ENCODE data around the gene C3orf20. TPM values are rescaled to one million over a fixed set of nuclear protein-coding genes. Genes with fewer than 3 reads are reported as not detected.

The C3orf20 gene
- total RNA-seq, 1 donor = 0.21 TPM

DNA sequence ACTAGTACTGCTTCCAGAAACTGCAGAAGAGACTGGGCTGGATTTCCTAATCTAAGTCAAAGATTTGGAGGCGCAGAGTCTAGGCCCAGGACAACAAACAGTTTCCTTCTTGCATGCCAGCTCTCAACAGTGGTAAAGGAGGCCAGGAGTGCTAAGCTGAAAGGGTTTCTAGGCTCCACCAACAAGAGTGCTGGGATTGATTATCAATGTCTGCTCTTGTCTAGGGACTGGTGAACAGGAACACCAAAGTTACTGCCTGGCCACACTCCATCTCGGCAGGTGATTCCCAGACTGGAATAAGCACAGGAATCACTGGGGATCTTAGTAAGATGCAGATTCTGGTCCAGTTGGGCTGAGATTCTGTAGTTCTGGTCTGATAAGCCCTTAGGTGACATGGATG lies 121.1 kb downstream of the C3orf20 start:
- H3K4me1 ChIP-seq (ENCODE audit: insufficient read depth, low read length) = no peaks in the 10 kb centered on the region
- no peak overlapping the region for H3K4me3 ChIP-seq (ENCODE audit: low read length)

DNA sequence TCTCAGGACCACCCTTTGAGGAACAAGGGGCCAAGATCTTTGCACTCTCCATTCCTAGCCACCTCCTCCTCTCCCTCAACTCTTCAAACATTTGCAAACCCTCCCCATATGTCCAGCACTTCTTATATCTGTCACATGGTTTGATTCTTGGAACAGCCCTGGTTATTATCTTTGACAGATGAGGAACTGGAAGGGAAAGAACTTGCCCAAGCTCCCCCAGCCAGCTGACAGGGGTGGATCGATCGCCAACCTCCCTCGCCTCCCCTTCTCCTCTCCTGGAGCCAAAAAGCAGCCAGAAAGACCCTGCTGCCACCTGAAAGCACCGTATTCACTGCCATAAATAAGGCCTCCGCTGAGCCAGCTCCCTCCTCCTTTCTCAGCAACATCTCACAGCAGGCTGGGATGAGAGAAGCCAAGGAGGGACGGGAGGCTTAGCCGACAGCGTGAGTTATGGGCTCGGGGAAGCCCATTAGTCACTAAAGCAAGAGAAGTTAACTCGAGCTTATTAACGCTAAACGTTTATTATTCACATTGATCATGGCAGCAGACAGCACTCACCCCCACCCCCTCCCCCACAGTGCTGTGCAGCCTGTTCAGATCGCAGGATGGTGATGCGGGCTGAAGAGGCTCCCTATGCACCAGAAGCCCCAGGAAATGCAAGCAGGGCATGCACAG lies 121.6 kb downstream of the C3orf20 start:
- H3K9me3 ChIP-seq (ENCODE audit: low read depth, low read length) = no peaks in the 10 kb centered on the region
- no peaks in the 10 kb centered on the region for H3K27me3 ChIP-seq (ENCODE audit: insufficient read depth, low read length)
- no peak overlapping the region for H3K4me3 ChIP-seq (ENCODE audit: low read length)
- no peaks in the 10 kb centered on the region for H3K4me1 ChIP-seq (ENCODE audit: insufficient read depth, low read length)

More for the DNA sequence above, 121.1 kb downstream of the C3orf20 start:
- Histone ChIP-seq H3K9me3 (ENCODE audit: low read depth, low read length) (no peaks in the 10 kb centered on the region), H3K27me3 (ENCODE audit: insufficient read depth, low read length) (no peaks in the 10 kb centered on the region)

DNA sequence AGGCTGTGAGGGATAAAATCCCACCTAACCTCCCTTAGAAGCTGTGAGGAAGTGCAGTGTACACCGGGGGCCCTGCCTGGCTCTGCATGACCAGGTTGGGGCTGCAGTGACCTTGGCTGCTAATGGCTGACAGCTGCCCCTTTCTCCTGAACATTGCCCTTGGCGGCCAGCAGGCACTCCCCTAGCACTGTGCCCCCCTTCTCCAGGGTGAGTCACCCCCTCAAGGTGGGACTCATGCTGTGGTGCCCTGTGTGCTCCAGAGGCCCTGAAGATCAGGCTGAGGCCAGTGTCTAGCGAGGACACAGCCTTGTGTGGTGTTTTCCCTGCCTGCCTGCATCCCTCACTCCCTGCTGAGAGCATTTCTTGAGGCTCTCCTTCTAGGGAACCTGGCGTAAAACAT lies 122.8 kb downstream of the C3orf20 start:
- Histone ChIP-seq H3K27me3 (ENCODE audit: insufficient read depth, low read length) (no peaks in the 10 kb centered on the region), H3K4me3 (ENCODE audit: low read length) (no peak overlapping the region), H3K9me3 (ENCODE audit: low read depth, low read length) (no peaks in the 10 kb centered on the region), H3K4me1 (ENCODE audit: insufficient read depth, low read length) (no peaks in the 10 kb centered on the region)

DNA sequence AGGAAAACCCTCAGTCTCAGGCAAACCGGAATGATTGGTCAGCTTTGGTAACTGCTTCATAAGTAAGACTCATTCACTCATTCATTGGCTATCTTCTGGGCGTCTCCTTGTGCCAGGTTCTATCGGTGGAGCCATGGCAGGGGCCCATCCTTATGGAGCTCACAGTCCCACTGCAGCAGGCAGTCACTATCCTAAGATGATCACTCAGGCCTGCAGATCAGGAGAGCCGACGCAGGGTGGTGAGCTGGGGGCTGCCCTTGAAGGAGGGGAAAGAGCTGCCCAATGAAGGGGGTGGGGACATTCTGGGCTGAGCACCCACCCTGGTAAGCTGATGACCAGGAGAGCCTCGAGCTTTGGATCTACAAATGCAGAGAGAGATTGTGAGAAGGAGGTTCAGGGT lies 123.3 kb downstream of the C3orf20 start:
- no peak overlapping the region for H3K4me3 ChIP-seq (ENCODE audit: low read length)
- no peaks in the 10 kb centered on the region for H3K4me1 ChIP-seq (ENCODE audit: insufficient read depth, low read length)
- H3K27me3 ChIP-seq (ENCODE audit: insufficient read depth, low read length) = no peaks in the 10 kb centered on the region
- no peaks in the 10 kb centered on the region for H3K9me3 ChIP-seq (ENCODE audit: low read depth, low read length)

DNA sequence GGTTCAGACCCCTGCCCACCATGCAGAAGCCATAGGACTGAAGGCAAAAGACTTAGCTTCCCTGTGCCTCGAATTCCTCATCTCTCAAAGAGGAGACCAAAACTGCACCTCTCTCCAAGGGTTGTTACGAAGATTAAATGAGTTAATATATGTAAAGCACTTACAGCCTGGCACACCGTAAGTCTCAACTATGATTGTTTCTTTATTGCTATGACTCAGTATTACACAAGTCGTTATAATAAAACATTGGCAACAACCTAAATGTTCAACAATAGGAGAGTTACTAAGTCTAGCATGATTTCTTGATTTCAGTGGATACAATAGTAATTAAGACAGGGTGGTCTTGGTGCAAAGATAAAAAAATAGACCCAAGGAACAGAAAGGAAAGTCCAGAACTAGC lies 124.2 kb downstream of the C3orf20 start:
- Histone ChIP-seq H3K4me3 (ENCODE audit: low read length) (no peak overlapping the region), H3K4me1 (ENCODE audit: insufficient read depth, low read length) (no peaks in the 10 kb centered on the region), H3K9me3 (ENCODE audit: low read depth, low read length) (no peaks in the 10 kb centered on the region), H3K27me3 (ENCODE audit: insufficient read depth, low read length) (no peaks in the 10 kb centered on the region)

DNA sequence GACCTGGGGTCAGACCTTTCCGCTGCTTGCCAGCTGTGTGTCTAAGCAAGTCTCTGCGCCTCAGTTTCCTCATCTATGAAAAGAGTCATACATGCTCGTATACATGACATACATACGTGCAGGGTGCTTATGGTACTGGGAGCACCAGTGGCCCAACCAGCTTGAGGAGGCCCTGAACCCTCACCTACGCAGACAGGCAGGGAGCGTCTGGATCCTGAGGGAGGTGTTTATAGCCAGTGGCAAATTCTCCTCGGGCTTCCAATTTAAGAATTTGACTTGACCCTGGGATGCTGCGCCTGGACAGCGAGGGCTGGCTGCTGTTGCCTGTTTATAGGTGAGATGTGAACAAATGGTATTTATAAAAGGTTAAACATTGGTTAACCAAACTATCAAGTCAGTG lies 126.1 kb downstream of the C3orf20 start:
- no peaks in the 10 kb centered on the region for H3K9me3 ChIP-seq (ENCODE audit: low read depth, low read length)

DNA sequence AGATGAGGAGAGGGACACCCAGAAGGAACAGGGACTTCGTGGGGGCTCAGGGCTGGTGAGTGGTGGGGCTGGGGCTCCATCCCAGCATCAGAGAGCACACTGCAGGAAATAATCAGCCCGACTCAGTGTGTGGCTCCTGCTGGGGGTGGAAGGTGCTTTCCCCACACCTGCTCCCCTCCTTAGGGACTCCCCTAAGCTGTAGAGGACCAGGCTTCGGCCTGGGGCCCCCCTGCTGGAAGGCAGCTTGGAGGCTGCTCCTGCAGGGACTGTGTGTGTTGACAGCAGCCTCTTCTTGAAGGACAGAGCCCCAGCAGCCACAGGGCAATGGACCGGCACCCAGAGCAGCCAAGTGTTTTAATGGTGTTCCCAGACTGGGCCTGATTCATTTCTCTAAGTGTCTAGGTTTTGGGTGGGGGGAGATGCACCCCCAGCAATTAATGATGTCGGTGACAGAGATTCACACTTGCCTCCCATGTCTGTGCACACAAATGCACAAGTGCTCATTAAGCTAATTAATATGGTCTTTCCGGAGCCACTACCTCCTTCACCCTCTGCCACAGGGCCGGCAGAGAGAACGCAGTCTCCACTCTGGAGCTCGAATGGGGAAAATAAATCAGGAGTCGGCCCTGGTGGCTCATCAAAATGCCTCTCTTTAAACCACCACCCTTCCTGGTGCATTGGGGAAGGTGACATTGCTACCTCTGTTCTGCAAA lies 126.9 kb downstream of the C3orf20 start:
- Histone ChIP-seq H3K4me3 (ENCODE audit: low read length) (no peak overlapping the region), H3K9me3 (ENCODE audit: low read depth, low read length) (no peaks in the 10 kb centered on the region), H3K4me1 (ENCODE audit: insufficient read depth, low read length) (no peaks in the 10 kb centered on the region), H3K27me3 (ENCODE audit: insufficient read depth, low read length) (no peaks in the 10 kb centered on the region)

More for the DNA sequence above, 126.1 kb downstream of the C3orf20 start:
- Histone ChIP-seq H3K4me3 (ENCODE audit: low read length) (no peak overlapping the region), H3K4me1 (ENCODE audit: insufficient read depth, low read length) (no peaks in the 10 kb centered on the region), H3K27me3 (ENCODE audit: insufficient read depth, low read length) (no peaks in the 10 kb centered on the region)

DNA sequence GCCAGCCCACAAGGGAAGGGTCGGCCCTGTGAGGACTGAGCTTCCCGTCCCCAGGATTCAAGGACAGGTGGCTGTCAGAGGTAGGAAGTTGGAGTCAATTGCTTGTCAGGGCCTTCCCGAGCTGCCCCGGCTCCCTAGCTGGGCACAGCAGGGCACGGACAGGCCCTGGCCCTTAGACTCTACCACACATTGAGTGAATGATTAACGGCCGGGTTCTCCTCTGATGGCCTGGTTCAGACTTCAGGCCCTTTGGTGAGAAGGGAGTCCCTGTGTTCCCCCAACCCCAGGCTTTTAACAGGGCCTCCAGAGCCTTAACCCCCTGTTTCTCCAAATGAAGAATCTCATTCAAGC lies 127.4 kb downstream of the C3orf20 start:
- Histone ChIP-seq H3K27me3 (ENCODE audit: insufficient read depth, low read length) (no peaks in the 10 kb centered on the region), H3K4me1 (ENCODE audit: insufficient read depth, low read length) (no peaks in the 10 kb centered on the region), H3K9me3 (ENCODE audit: low read depth, low read length) (no peaks in the 10 kb centered on the region), H3K4me3 (ENCODE audit: low read length) (no peak overlapping the region)

DNA sequence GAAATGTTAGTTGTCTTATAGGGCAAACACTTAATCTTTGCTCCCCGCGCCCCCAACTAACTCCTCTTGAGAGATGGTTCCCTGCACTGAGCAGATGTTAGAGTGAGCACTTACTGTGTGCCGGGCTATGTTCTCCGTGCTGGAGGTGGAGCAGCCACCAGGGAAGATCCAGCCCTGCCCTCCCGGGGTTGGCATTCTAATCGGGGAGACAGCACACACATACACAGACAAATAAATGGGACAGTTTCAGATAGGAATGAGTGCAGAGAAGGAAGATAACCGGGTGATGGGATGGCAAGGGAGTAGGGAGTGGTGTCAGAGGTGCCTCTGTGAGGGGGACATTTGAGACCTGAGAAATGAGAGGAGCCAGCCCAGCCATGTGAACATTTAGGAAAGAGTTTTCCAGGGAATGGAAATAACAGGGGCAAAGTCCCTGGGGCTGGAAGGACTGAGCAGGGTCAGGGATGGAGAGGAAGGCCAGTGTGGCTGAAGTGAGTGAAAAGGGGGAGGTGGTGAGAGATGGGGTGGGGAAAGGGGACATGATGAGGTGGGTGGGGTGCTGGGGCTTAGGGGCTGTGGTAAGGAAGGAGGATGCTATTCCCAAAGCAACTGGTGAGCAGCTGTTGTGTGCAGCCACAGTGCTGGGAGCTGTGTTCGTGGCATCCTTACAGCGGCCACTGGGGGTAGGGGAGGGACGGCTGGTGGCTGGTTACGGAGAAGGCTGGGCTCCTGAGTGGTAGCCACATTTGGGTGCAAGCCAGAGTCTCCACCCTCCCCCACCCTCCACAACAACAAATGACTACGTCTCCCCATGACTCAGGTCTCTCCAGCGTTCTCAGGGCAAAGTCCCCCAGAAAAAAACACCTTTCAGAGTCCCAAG lies 128.4 kb downstream of the C3orf20 start:
- H3K27me3 ChIP-seq (ENCODE audit: insufficient read depth, low read length) = peaks cover 3% of the 10 kb centered on the region
- no peaks in the 10 kb centered on the region for H3K4me1 ChIP-seq (ENCODE audit: insufficient read depth, low read length)
- no peak overlapping the region for H3K4me3 ChIP-seq (ENCODE audit: low read length)
- H3K9me3 ChIP-seq (ENCODE audit: low read depth, low read length) = no peaks in the 10 kb centered on the region

DNA sequence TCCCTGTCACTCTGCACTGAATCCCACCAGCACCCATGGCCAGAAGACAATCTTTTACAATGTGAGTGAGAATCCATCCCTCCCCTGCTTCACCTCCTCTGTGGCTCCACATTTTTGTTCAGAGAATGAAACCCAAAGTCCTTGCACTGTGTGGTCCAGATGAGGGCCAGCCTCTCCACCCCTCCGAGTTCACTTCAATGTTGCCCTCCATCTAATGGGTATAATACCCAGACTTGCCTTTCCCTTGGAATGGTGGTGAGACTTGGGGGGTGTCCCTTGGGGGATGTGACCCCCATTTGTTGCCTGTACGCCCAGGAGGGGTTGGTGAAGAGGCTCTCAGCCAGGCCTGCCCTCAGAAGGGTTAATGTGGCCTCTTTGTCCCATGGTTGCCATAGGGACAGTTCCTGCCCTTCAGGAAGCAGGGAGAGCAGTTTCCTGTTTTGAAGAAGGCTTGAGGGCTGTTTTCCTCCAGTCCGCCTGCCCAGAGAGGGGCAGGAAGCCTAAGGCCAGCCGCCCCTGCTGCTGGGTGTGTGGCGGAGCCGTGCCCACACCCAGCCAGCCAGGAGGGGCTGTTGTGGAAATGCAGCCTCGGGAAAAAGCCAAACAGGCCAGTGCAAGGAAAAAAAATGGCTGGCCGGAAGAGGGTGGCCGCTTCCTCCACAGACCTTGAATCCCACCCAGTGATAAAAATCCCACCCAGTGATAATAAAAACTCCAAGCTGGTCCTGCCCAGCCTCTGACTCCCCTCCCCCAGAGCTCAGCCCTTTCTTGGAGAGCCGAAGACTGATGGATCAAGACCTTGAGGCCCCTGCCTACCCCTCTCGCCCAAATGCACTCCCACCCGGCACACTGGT lies 129.3 kb downstream of the C3orf20 start:
- Histone ChIP-seq H3K4me1 (ENCODE audit: insufficient read depth, low read length) (no peaks in the 10 kb centered on the region), H3K4me3 (ENCODE audit: low read length) (no peak overlapping the region), H3K27me3 (ENCODE audit: insufficient read depth, low read length) (peaks cover 8% of the 10 kb centered on the region), H3K9me3 (ENCODE audit: low read depth, low read length) (no peaks in the 10 kb centered on the region)

DNA sequence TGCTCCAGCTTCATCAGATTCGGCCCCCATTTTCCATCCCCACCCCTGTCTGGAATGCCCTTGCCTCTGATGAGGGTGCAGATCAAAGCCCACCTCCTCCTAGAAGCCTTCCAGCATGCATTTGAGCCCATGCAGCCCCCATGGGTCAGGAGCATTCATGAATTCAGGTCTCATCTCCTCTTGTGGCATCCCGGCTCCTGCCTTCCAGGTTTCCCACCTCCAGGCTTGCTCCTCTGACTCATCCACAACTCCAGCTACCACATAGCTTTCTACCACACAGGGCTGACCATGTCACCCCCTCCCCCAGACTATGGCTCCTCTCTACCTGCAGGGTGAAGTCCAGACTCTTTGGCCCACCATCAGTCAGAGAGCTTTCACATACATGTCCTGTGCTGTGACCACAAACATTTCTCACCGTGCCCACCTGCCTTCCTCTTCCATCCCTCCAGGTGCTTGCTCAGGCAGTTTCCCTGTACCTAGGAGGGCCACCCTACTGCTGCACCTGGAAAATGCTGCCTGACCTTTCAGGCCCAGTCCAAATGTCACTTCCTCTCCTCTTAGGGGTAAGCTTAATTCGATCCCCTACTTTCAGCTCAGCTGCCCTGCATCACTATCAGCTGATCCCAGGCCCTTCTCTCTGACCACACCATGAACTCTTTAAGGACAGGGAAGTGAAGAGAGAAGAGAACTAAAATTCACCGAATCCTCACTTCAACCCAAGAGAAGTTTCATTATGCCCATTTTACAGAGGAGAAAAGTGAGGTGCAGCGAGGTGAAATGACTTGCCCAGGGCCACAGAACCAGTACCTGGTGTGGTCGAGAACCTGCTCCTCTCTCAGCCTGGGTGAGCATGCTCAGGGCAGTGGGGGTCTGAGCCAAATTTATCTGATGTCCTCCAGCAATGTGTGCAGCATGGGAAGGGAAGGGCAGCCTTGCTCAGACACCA lies 130.2 kb downstream of the C3orf20 start:
- Histone ChIP-seq H3K4me1 (ENCODE audit: insufficient read depth, low read length) (no peaks in the 10 kb centered on the region), H3K4me3 (ENCODE audit: low read length) (no peak overlapping the region), H3K9me3 (ENCODE audit: low read depth, low read length) (no peaks in the 10 kb centered on the region), H3K27me3 (ENCODE audit: insufficient read depth, low read length) (peaks cover 17% of the 10 kb centered on the region)

DNA sequence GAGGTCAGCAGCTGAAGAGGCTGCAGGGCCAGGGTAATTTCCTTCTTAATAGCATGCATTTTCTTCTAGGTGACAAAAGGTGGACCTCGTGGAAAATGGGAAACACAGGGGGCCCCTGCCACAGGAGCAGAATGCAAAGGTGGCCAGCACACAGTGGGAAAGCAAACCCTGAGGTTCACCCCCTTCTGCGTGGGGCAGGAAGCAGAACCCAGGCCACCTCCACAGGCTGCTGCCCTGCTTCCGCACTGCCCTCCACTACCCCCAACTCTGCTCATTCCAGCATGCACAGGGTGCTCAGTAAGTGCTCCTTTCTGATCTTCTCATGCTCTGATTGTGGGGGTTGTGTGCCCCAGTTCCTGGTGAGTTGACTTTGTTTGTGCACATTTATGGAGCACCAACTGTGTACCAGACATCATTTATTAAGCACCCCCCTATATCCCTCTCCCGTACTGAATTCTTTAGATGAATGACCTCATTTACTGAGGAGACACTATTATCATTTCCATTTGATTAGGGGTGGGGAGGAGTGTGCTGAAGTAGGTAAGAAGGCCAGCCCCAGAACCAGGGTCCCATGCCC lies 131.1 kb downstream of the C3orf20 start:
- H3K4me1 ChIP-seq (ENCODE audit: insufficient read depth, low read length) = no peaks in the 10 kb centered on the region
- H3K27me3 ChIP-seq (ENCODE audit: insufficient read depth, low read length) = peaks cover 22% of the 10 kb centered on the region
- no peak overlapping the region for H3K4me3 ChIP-seq (ENCODE audit: low read length)
- H3K9me3 ChIP-seq (ENCODE audit: low read depth, low read length) = no peaks in the 10 kb centered on the region

DNA sequence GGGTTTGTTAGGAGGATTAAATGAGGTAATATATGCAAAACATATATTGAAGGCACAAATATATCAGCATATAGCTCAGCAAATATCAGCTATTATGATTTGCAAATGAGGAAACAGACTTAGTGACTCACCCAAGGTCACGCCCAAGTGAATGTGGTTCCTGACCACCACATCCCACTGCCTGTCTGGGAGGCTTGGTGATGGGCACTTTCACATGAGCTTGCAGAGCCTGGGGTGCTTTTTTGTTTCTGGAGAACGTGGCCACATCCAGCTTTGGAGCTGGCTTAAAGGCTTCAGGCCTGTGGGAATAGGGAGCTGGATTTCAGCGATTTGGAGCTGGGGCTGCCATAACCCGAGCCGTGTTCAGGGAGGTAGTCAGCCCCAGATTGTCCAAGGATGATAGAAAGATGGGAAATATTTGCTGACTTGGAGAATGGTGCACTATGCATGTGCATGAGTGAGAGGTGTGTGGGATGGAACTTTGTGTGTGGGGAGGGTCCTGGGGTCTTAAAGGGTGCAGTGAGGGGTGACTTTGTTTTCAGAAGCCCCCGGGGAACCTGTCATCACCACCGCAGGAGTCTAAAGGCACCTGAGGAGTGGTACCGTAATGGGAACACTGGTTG lies 131.8 kb downstream of the C3orf20 start:
- no peaks in the 10 kb centered on the region for H3K9me3 ChIP-seq (ENCODE audit: low read depth, low read length)
- peaks cover 29% of the 10 kb centered on the region for H3K27me3 ChIP-seq (ENCODE audit: insufficient read depth, low read length)
- no peak overlapping the region for H3K4me3 ChIP-seq (ENCODE audit: low read length)
- H3K4me1 ChIP-seq (ENCODE audit: insufficient read depth, low read length) = no peaks in the 10 kb centered on the region

Data from mononuclear cell (primary cell).